ENCODE data around the gene ALS2CL.

DNA sequence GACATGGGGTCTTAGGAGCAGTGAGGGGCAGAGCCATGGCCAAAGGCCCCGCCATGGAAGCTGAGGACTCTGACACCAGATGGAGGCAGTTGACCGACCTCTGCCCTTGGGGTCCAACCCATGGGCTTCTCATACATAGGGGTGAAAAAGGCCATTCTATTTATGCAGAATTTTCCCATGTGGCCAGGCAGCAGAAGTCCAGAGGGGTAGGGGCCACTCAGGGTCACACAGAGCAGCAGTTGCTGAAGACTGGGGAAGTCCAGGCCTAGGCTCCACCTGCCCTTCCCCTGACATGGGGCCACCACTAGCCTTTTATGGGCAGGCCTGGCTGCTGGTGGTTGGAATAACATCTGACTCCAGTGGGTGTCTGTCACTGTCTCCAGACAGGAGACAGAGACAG lies 17.8 kb upstream of the ALS2CL start:
- TF ChIP-seq REST (IDR thresholded peaks at IDR 0.05; ENCODE audit: low read depth) (no peak), MAX (IDR thresholded peaks at IDR 0.05) (no peak), TAF1 (IDR thresholded peaks at IDR 0.05; ENCODE audit: low read depth) (no peak), ZBTB7A (IDR thresholded peaks at IDR 0.05; ENCODE audit: low read depth) (no peak)

Data from Ishikawa (cell line).